ENCODE results near the gene CHST7. TPM values are rescaled to one million over a fixed set of nuclear protein-coding genes. Genes with fewer than 3 reads are reported as not detected.
A peak's percentile ranks its signal among the peaks of the same experiment; 100 is the strongest.

CHST7 gene
- total and polyA plus RNA-seq, 10 of the 15 experiments (the other 5 are each of a cell fraction or from before 2014, with no cell fraction given) = 0.58 to 11.0 (median 5.4) TPM

- TF ChIP-seq BHLHE40 (IDR thresholded peaks at IDR 0.05; ENCODE audit: borderline replicate concordance in 1 of 2, low read depth in 2 of 2, low read length in 1 of 2) (peak in 1 of 2 experiments; percentile 15; a peak in 1 of 4 replicates), BRCA1 (IDR thresholded peaks at IDR 0.05; ENCODE audit: low read depth, low read length) (no peak), ZNF622 (IDR thresholded peaks at IDR 0.05) (no peak), SPI1 (IDR thresholded peaks at IDR 0.05; ENCODE audit: borderline replicate concordance, insufficient read depth, low read depth, low read length) (no peak), NFIC (IDR thresholded peaks at IDR 0.05; ENCODE audit: low read depth, low read length) (peak; percentile 32; the same call in 1 of the 2 replicates), CHD4 (IDR thresholded peaks at IDR 0.05) (no peak), MLLT1 (IDR thresholded peaks at IDR 0.05) (peak; percentile 45; the same call in 1 of the 2 replicates), POLR2AphosphoS2 (IDR thresholded peaks at IDR 0.05; ENCODE audit: low read depth, low read length) (no peak), RUNX3 (IDR thresholded peaks at IDR 0.05; ENCODE audit: low read length) (peak; percentile 84), NR2F1 (conservative IDR thresholded peaks at IDR 0.05) (peak; percentile 91), NKRF (conservative IDR thresholded peaks at IDR 0.05) (no peak), JUNB (IDR thresholded peaks at IDR 0.05) (peak; percentile 17; the same call in 1 of the 2 replicates), RB1 (IDR thresholded peaks at IDR 0.05; ENCODE audit: borderline replicate concordance) (no peak), PAX5 (IDR thresholded peaks at IDR 0.05; ENCODE audit: borderline replicate concordance, low read depth, low read length) (0 out of 2 replicates have a peak, but pooled peaks have one; percentile 28), RELB (IDR thresholded peaks at IDR 0.05; ENCODE audit: low read depth) (peak; percentile 18; the same call in 1 of the 2 replicates), PKNOX1 (IDR thresholded peaks at IDR 0.05) (no peak), STAT1 (conservative IDR thresholded peaks at IDR 0.05) (no peak), SRF (IDR thresholded peaks at IDR 0.05; ENCODE audit: low read depth in 2 of 2, low read length in 2 of 2) (no peak), NFYA (IDR thresholded peaks at IDR 0.05; ENCODE audit: borderline replicate concordance, low read depth, low read length) (no peak), TBL1XR1 (IDR thresholded peaks at IDR 0.05; ENCODE audit: low read depth, low read length) (no peak), SREBF2 (IDR thresholded peaks at IDR 0.05; ENCODE audit: low read length) (no peak), STAT3 (IDR thresholded peaks at IDR 0.05; ENCODE audit: low read depth, low read length) (no peak), EP300 (IDR thresholded peaks at IDR 0.05; ENCODE audit: borderline replicate concordance in 1 of 2, control insufficient read depth in 1 of 2, low read depth in 2 of 2, low read length in 2 of 2) (no peak), TAF1 (IDR thresholded peaks at IDR 0.05; ENCODE audit: borderline replicate concordance, low read depth, low read length) (no peak), CHD2 (IDR thresholded peaks at IDR 0.05; ENCODE audit: borderline replicate concordance, low read depth, low read length) (no peak), TARDBP (IDR thresholded peaks at IDR 0.05; ENCODE audit: borderline replicate concordance) (no peak), FOXK2 (IDR thresholded peaks at IDR 0.05) (no peak), LARP7 (IDR thresholded peaks at IDR 0.05) (no peak)
Observed at GRCh38 chrX:46636223-46636622, 62.7 kb downstream of the CHST7 start (continued).

Data from GM12878 (cell line).